ENCODE results near the gene OCA2. TPM values are rescaled to one million over a fixed set of nuclear protein-coding genes. Genes with fewer than 3 reads are reported as not detected.

The OCA2 gene
- total RNA-seq, 4 donors from 2014 or later: 7.0 to 53.1 (median 20.4) TPM

GRCh38 chr15:27731776-27732175 lies 367.3 kb downstream of the OCA2 start:
- 60% methylated on average over 1 of the region's 1 CpG for WGBS
- DNase-seq (ENCODE audit: low spot score in 2 of 2): no peak
- H3K36me3 ChIP-seq: no peaks in the 10 kb centered on the region
- no peaks in the 10 kb centered on the region for H3K27me3 ChIP-seq
- H3K9me3 ChIP-seq: peaks cover 5% of the 10 kb centered on the region
- no peaks in the 10 kb centered on the region for H3K4me1 ChIP-seq
- no peak for TF ChIP-seq POLR2AphosphoS5 (IDR thresholded peaks at IDR 0.05)
- no peak for TF ChIP-seq POLR2A (IDR thresholded peaks at IDR 0.05)
- TF ChIP-seq, protein P1, sequence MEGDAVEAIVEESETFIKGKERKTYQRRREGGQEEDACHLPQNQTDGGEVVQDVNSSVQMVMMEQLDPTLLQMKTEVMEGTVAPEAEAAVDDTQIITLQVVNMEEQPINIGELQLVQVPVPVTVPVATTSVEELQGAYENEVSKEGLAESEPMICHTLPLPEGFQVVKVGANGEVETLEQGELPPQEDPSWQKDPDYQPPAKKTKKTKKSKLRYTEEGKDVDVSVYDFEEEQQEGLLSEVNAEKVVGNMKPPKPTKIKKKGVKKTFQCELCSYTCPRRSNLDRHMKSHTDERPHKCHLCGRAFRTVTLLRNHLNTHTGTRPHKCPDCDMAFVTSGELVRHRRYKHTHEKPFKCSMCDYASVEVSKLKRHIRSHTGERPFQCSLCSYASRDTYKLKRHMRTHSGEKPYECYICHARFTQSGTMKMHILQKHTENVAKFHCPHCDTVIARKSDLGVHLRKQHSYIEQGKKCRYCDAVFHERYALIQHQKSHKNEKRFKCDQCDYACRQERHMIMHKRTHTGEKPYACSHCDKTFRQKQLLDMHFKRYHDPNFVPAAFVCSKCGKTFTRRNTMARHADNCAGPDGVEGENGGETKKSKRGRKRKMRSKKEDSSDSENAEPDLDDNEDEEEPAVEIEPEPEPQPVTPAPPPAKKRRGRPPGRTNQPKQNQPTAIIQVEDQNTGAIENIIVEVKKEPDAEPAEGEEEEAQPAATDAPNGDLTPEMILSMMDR (IDR thresholded peaks at IDR 0.05): no peak
- no peak for TF ChIP-seq EP300 (IDR thresholded peaks at IDR 0.05)
- H3K4me3 ChIP-seq: no peak overlapping the region
- H3K27ac ChIP-seq: no peak overlapping the region

DNA sequence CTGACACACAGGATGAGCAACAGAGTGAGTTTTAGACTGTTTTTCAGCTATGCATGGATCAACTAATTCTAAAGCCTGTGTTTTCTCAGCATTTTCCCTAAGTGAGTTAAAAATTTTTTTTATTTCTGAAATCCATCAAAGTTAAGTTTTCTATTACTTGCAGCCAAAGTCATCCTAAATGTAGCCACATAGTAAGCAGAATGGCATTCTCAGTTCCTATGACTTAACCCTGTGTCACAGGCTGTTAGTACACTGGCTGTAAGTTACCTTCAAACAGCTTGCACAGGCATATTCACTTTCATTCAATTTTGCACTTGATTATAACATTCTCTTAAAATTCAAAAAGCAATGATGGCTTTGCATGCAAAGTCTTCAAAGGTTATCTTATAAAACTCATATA lies 368.2 kb downstream of the OCA2 start:
- TF ChIP-seq EP300 (IDR thresholded peaks at IDR 0.05) (no peak), POLR2AphosphoS5 (IDR thresholded peaks at IDR 0.05) (no peak), POLR2A (IDR thresholded peaks at IDR 0.05) (no peak)
- TF ChIP-seq, protein P1 (IDR thresholded peaks at IDR 0.05): no peak
- no peaks in the 10 kb centered on the region for H3K4me1 ChIP-seq
- peaks cover 5% of the 10 kb centered on the region for H3K9me3 ChIP-seq
- DNase-seq (ENCODE audit: low spot score in 2 of 2): no peak
- H3K36me3 ChIP-seq: no peaks in the 10 kb centered on the region
- H3K27me3 ChIP-seq: no peaks in the 10 kb centered on the region
- no peak overlapping the region for H3K27ac ChIP-seq
- no peak overlapping the region for H3K4me3 ChIP-seq

DNA sequence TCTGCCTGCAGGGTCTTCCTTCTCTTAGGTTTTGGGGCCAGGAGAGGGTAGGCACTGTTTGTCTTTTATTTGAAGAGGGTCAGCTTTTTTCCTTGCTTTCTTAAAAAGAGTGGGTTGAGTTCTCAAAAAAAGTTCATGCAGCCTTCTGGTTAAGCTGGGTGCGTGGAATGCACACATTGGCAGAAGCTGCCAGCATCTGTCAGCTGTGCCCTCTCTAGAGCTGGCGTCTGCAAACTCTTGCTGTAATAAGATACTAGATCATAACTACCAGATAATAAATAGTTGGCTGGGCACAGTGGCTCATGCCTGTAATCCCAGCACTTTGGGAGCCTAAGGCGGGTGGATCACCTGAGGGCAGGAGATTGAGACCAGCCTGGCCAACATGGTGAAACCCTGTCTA lies 373.4 kb downstream of the OCA2 start:
- no peak for DNase-seq (ENCODE audit: low spot score in 2 of 2)
- no peaks in the 10 kb centered on the region for H3K4me1 ChIP-seq
- no peak overlapping the region for H3K4me3 ChIP-seq
- no peaks in the 10 kb centered on the region for H3K27me3 ChIP-seq
- no peaks in the 10 kb centered on the region for H3K36me3 ChIP-seq
- no peaks in the 10 kb centered on the region for H3K9me3 ChIP-seq
- WGBS: 60% methylated on average over 3 of the region's 3 CpGs
- no peak for TF ChIP-seq POLR2AphosphoS5 (IDR thresholded peaks at IDR 0.05)
- TF ChIP-seq, protein P1 (IDR thresholded peaks at IDR 0.05): no peak
- no peak for TF ChIP-seq POLR2A (IDR thresholded peaks at IDR 0.05)
- TF ChIP-seq EP300 (IDR thresholded peaks at IDR 0.05): no peak
- no peak overlapping the region for H3K27ac ChIP-seq

GRCh38 chr15:27723821-27724220 lies 375.3 kb downstream of the OCA2 start:
- no peaks in the 10 kb centered on the region for H3K36me3 ChIP-seq
- H3K9me3 ChIP-seq: no peaks in the 10 kb centered on the region
- WGBS: 68% methylated on average over 3 of the region's 5 CpGs
- H3K4me1 ChIP-seq: no peaks in the 10 kb centered on the region
- no peak overlapping the region for H3K27ac ChIP-seq
- H3K4me3 ChIP-seq: no peak overlapping the region
- no peak for DNase-seq (ENCODE audit: low spot score in 2 of 2)
- TF ChIP-seq EP300 (IDR thresholded peaks at IDR 0.05) (no peak), POLR2A (IDR thresholded peaks at IDR 0.05) (no peak), POLR2AphosphoS5 (IDR thresholded peaks at IDR 0.05) (no peak)
- TF ChIP-seq, protein P1 (IDR thresholded peaks at IDR 0.05): no peak
- no peaks in the 10 kb centered on the region for H3K27me3 ChIP-seq

DNA sequence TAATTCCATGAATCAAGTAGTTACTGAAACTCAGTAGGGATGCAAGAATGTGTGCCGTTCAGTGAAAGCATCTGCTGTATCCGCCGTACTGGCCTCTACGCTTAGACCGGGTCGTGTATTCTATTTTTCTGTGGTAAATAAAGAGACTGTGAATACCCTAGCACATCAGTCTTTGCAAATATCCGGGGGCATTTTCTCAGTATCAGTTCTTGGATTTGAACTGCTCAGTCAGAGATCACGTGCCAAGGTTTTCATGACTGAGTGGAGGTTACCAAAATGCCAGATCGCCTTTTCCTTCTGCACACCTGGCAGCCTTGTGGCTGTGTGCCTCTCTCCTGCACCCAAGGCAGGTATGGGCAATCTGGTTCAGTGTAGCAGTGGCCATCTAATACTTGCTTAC lies 377.0 kb downstream of the OCA2 start:
- H3K27ac ChIP-seq: no peak overlapping the region
- no peak overlapping the region for H3K4me3 ChIP-seq
- DNase-seq (ENCODE audit: low spot score in 2 of 2): no peak
- no peaks in the 10 kb centered on the region for H3K9me3 ChIP-seq
- WGBS: 79% methylated on average over 9 of the region's 9 CpGs
- H3K36me3 ChIP-seq: no peaks in the 10 kb centered on the region
- H3K27me3 ChIP-seq: no peaks in the 10 kb centered on the region
- H3K4me1 ChIP-seq: no peaks in the 10 kb centered on the region
- TF ChIP-seq POLR2A (IDR thresholded peaks at IDR 0.05) (no peak), EP300 (IDR thresholded peaks at IDR 0.05) (no peak), POLR2AphosphoS5 (IDR thresholded peaks at IDR 0.05) (no peak)
- TF ChIP-seq, protein P1 (IDR thresholded peaks at IDR 0.05): no peak
